G401 (cell line): ENCODE measurements around the gene KAZN. TPM values are rescaled to one million over a fixed set of nuclear protein-coding genes. Genes with fewer than 3 reads are reported as not detected.

Experiments used
- DNase-seq: peaks from one replicate; pipeline ENCODE4 v3.0.0-alpha.2; 2015; ENCODE audit warnings: low spot score
- in situ Hi-C: cut with HindIII; loops from 2 replicates; pipeline ENCODE4 v1.10.0; 2016; ENCODE audit warnings: low sequenced_read_pairs, mixed read lengths
- total RNA-seq: library from RNA; depleted of rRNA; stranded (reverse); fragments of >200 nt; shearing (Covaris generic); gene quantifications from 2 replicates; pipeline ENCODE4 v1.2.3, GENCODE V29; 2014

The KAZN gene
- total RNA-seq, 1 experiment from 2014 or later: 9.8 TPM

DNA sequence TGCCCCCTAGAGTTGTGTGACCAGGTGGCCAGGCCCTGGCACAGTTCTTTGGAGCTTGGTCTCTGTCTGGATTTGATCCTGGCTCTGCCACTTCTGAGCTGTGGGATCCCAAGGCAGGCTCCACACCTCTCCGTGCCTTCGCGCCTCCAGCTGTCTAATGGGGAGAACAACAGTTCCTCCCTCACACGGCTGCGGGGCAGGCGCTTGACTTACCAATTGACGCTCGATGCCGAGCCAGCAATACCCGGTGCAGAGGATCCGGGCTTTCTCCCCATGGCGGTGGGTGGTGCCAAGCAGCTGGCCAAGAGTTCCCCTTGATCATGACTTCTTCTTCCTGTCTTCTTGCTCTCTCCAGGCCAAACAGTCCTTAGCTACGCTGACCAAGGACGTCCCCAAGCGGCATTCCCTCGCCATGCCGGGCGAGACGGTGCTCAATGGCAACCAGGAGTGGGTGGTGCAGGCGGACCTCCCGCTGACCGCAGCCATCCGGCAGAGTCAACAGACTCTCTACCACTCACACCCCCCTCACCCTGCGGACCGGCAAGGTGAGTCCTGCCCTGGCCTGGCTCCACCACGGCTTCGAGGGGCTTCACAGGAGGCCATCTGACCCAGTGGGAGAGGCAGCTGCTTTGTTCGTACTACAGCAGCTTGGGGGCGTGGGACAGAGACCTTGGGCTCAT lies 457.4 kb downstream of the KAZN start:
- DNase-seq: no peak

GRCh38 chr1:15056515-15057285 lies 458.2 kb downstream of the KAZN start:
- in situ Hi-C loops: no loop called here
- DNase-seq: no peak

More for the DNA sequence above, 457.4 kb downstream of the KAZN start:
- in situ Hi-C loops: no loop called here

DNA sequence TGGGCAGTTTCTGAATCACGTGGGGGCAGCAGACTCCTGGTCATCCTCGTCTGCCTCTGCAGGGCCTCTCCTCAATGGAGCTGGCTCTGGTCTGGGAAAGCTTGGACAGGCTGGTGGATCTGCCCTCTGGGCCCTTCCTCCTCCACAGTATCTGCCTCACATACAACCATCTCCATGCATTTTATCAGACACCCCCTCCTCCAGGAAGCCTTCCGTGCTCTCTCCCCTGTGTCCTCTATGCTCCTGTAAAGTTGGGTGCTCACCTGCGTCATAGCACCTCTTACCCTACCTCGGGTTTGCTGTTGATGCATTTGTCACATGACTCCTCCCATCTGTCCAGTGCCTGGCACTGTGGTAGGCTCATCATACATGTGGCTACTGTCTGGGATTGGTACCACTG lies 459.3 kb downstream of the KAZN start:
- in situ Hi-C loops: no loop called here
- DNase-seq: no peak

DNA sequence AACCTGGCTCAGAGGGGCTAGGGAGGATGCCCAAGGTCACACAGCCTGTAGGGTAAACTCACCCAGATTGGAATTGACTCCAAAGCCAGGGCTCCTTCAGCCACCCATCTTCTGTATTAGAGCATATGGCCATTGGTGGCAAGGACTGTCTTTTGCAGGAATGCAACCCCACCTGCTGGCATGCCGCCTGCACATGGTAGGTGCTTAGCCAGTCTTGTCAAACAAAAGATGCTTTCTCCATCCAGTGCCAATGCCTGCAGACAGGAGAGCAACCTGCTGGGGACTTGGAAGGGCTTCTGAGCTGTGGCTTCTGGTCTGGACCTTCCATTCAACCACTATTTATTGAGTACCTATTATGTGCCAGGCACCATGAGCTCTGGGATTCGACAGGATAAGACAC lies 459.8 kb downstream of the KAZN start:
- in situ Hi-C loops: no loop called here
- DNase-seq: peak; percentile 77

DNA sequence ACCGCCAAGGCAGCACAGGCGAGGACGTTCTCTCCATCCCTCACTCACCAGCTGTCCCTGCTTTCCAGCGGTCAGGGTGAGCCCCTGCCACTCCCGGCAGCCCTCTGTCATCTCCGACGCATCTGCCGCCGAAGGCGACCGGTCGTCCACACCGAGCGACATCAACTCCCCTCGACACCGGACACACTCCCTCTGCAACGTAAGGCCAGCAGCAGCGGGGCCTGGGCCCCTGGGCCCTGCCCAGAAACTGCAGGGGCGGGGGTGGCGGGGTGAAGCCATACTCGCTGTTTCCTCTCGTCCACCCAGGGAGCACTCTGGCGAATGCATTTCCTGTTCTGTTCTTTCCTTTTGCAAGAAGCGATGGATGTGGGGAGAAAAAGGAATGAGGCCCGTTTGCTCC lies 461.6 kb downstream of the KAZN start:
- in situ Hi-C loops: no loop called here
- DNase-seq: no peak

DNA sequence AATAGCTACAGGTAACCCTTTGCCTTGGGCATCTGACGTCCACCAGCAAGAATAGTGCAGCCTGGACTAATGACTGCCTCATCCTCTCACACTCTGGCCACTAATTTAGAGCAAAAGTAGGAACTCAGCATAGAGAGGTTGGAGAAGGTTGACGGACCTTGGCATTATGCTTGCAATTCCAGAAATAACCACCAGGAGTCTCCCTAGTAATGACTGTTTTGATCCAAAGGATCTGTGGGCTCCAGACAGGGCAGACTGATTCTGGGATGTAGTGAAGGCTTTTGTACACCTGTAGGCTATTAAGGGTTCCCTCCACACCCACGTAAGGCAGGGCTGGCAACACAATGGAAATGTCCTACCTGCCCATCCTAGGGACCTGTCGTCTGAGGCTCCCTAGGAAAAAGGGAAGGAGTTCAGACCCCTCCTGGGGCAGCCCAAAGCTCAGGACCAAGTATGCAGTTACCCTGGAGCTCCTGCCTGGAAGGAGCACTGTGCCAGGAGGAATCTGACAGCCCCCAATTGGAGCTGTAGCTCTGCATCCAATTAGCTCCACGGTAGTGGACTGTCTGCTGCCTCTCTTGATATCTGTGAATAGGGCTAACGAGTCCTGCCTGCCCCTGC lies 464.1 kb downstream of the KAZN start:
- in situ Hi-C loops: no loop called here
- DNase-seq: no peak

DNA sequence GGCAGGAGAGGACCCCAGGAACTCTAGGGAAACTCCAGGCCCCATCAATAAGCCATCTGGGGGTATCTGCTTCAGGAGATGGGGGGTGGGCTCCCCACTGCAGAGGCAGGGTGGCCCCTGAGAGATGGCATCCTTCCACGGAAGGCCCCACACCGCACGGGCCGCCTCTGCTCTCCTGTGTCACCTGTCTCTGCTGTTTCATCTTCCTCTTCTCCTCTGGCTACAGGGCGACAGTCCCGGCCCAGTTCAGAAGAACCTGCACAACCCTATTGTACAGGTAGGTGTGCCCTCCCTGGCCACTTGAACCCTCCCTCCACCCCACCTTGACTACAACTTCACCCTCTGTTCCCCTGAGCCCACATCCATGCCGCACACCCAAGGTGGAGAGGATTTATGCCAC lies 464.9 kb downstream of the KAZN start:
- no peak for DNase-seq
- in situ Hi-C loops: no loop called here

- in situ Hi-C loops: no loop called here
- peak; percentile 65 for DNase-seq
Measured at GRCh38 chr1:15063783-15064182, 465.3 kb downstream of the KAZN start.

DNA sequence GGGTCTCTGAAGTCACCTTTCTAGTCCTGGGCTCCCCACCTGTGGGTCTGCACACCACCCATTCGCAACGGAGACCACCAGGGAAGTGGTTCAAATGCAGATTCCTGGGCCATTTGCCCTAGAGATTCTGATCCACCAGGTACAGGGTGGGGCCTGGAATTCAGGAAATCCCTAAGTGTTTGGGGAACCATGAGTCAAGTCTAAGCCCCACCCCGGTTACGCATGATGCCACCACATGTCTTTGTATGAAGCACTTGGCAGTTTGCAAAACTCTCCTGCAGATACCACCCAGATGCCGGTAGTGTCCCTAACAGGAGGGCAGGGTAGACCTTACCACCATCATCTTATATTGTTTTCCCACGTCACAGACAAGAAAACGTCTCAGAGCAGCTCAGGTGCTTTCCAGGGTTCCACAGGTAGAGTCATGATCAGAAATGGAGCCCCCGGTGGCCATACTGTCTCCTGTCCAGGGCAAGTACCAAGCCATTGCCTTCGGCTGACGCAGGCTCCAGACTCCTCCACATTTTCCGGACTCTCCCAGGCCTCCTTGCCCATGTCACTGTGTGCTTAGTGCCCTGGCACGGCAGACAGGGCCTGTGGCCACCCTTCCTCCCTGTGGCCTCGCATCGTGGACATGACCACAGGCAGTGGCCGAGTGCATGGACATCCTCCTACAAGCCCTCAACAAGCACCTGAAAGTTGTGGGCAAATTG lies 465.9 kb downstream of the KAZN start:
- in situ Hi-C loops: no loop called here
- DNase-seq: no peak

DNA sequence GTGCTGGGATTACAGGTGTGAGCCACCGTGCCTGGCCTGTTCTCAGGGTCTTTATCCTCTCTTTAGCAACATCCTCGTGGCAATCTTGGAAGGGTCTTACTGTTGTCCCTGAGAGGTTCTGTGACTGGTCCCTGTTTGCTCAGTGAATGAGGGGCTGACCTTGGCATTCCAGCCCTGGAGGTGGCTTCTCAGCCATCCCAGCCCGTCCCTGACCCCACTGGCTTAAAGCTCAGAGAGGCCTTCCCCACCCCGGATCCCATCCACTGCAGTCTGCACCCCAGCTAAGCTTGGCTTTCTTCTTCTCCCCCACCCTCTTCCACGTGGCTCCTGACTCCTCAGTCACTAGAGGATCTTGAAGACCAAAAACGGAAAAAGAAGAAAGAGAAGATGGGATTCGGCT lies 466.8 kb downstream of the KAZN start:
- in situ Hi-C loops: no loop called here
- no peak for DNase-seq

DNA sequence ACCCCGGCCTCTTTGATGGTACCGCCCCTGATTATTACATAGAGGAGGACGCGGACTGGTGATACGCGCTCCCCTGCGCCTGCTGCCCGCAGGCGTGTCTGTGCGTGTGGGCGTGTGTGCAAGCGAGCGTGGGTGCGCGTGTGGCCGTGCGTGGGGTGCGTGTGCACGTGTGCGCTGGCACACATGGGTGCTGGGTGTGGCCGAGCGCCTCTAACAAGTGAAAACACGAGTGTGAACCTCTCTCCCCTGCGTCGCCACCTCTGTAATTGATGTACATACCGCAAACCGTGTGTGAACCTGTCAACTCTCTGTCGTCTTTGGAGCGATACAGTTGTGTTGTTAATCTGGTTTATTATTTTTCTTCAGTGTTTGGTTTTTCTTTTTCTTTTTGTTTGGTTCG lies 467.3 kb downstream of the KAZN start:
- DNase-seq: no peak
- in situ Hi-C loops: no loop called here

DNA sequence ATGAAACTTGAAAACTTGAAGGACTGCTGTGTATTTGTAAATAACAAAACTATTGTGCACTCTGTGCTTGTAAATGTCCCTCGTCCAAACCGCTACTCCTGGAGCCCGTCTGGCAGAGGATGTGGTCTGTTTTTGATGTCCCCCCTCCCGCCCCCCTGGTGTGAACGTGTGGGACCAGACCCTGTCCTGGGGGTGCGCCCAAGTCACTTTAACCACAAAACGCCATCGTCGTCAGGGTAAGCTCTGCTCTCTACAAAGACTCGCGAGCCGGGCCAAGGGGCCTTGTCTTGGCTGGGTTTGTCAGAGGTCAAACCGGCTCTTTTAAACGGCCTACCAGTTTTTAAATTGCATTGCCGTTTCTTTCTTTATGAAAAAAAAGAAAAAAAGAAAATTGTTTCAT lies 467.7 kb downstream of the KAZN start:
- no peak for DNase-seq
- in situ Hi-C loops: no loop called here

DNA sequence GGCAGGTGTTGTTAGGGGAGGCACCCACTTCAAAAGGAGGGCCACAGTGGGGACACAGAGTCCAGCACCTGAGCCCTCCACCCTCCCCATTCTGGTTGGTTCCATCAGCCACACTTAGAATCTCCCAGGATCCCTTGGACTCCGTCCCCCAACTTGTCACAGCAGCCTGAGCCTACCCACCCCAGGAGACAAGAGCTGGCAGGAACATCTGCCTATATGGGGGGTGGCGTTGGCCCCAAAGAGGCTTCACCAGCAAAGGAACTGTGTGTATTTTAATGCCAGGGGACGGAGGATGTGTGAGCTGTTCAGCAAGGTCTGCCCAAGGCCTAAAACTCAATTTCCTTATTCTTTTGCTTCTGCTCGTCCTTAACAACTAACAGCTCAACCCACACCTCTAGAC lies 468.7 kb downstream of the KAZN start:
- no peak for DNase-seq
- in situ Hi-C loops: no loop called here

DNA sequence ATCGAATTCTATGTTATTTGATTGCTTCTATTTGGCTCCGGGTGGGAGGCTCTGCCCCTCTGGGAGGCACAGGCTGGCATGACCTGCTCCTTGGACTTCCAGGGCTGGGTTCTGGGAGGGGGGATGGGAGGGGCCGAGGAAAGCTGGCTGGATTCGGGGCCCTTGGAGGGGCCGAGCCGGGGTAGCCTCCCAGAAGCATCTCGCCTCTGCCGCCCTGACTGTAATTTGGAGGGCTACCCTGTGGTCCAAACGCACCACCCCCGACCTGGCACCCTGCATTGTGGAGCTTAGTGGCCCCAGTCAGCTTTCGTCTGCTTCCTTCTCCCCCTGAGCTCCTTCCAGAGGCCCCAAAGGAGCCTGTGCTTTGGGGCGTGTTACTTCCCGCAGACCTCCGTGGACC lies 469.7 kb downstream of the KAZN start:
- no peak for DNase-seq
- in situ Hi-C loops: no loop called here

DNA sequence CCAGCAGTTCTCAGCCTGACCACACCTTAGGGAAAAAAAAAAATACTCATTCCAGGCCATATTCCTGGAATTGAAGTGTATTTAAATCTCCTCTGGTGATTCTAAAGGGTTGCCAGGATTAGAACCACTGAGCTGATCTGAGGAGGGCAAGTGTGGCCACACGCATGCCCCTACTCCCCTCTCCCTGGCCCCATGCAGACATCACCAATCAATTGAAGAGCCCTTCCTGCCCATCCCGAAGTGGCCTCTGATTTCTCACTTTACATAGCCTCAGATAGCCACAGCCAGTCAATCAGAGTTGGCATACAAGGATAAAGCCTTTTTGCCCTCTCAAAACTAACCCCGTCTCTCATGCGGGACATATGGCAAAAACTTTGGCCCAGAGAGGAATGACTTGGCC lies 470.5 kb downstream of the KAZN start:
- DNase-seq: no peak
- in situ Hi-C loops: no loop called here

GRCh38 chr1:15070145-15070748 lies 471.8 kb downstream of the KAZN start:
- in situ Hi-C loops: no loop called here

GRCh38 chr1:15071936-15072335 lies 473.5 kb downstream of the KAZN start:
- no peak for DNase-seq
- in situ Hi-C loops: no loop called here

More at GRCh38 chr1:15070145-15070748, 471.8 kb downstream of the KAZN start:
- no peak for DNase-seq

DNA sequence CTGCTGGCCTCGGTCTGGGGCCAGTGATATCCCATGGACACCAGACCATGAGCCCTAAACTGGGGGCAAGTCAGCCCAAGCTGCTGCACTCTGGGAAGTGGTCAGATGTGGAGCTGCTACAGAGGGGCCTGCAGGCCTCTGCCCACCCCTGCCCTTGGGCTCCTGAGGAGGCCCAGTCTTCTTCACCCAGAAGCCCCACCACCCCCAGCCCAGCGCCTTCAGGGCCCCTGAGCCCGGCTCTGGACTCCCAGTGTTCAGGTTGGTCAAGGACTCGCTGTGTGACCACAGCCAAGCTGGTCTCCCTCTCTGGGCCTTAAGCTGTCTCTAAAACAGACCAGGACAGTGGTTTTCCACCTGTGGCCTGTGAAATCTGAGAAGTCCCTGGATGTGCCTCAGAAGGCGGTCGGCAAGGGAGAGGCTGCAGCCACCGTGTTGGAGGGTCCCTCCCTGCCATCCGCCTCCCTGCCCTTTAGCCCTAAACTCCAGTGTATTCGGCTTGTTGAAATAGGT lies 475.4 kb downstream of the KAZN start:
- in situ Hi-C loops: no loop called here
- no peak for DNase-seq

GRCh38 chr1:15075175-15075574 lies 476.7 kb downstream of the KAZN start:
- in situ Hi-C loops: loop anchor here (25.0 kb wide), 1 partner anchor 313 kb away; no protein-coding TSS in a partner anchor
- DNase-seq: no peak
